Endothelial cell of umbilical vein (primary cell): ENCODE results near the gene CCNY. TPM values are rescaled to one million over a fixed set of nuclear protein-coding genes. Genes with fewer than 3 reads are reported as not detected.
A peak's percentile ranks its signal among the peaks of the same experiment; 100 is the strongest.

ENCODE experiments used
- BruUV-seq: library from RNA; stranded (reverse); fragments of 400-500 nt; replicated peaks from 2 replicates; lab custom pipeline; 2021; lab: Mats Ljungman, UMichigan
- CTCF ChIA-PET: fragments of 300-600, 350-600 bp; sonication (Branson Sonifier 250); formaldehyde crosslinking; loops from one replicate; lab custom pipeline; 2021; ENCODE audit warnings: antibody characterized with exemption, inconsistent platforms; lab: Charles Lee
- POLR2A ChIA-PET: fragments of 300-600, 350-600 bp; sonication (Branson Sonifier 250); formaldehyde crosslinking; loops from one replicate; lab custom pipeline; 2021; ENCODE audit warnings: antibody characterized with exemption, inconsistent platforms; lab: Charles Lee
- DNase-seq: peaks from one replicate; pipeline ENCODE4 v3.0.0-alpha.2; 2011; ENCODE audit warnings: low read depth, low spot score
- FAIRE-seq: peaks from 2 replicates; lab custom pipeline; 2011; peaks lifted over from hg19 to GRCh38; lab: Jason Lieb, UNC
- H2AFZ ChIP-seq: 2 replicates; pipeline ENCODE4 v1.6.0; 2012; ENCODE audit warnings: low read depth, low read length, control low read depth, inconsistent platforms
- H3K27ac ChIP-seq: 2 replicates; pipeline ENCODE4 v1.5.1; 2011; ENCODE audit warnings: low read depth, mild to moderate bottlenecking, control low read depth, low read length, moderate library complexity; ENCODE audit not compliant: insufficient read depth
- H3K27me3 ChIP-seq, 2 experiments: 2 replicates each; pipeline versions ENCODE4 v1.6.0 to v1.6.1; 2011; ENCODE audit warnings: low read length in 2 of 2, mixed read lengths in 1 of 2; ENCODE audit not compliant: control insufficient read depth in 2 of 2, insufficient read depth in 2 of 2
- H3K36me3 ChIP-seq, 2 experiments: 2 replicates in 1 of 2; 3 replicates in 1 of 2; pipeline ENCODE4 v1.5.1; 2011; ENCODE audit warnings: low read length in 2 of 2, mild to moderate bottlenecking in 1 of 2, moderate library complexity in 1 of 2; ENCODE audit not compliant: control insufficient read depth in 2 of 2, insufficient read depth in 2 of 2; ENCODE audit errors: extremely low read depth in 1 of 2
- H3K4me1 ChIP-seq: 3 replicates; pipeline ENCODE4 v1.5.1; 2011; ENCODE audit warnings: mild to moderate bottlenecking, low read length; ENCODE audit not compliant: control insufficient read depth, insufficient read depth; ENCODE audit errors: extremely low read depth
- H3K4me2 ChIP-seq: 2 replicates; pipeline ENCODE4 v1.6.1; 2011; ENCODE audit warnings: low read length, control low read depth, mixed read lengths; ENCODE audit not compliant: insufficient read depth
- H3K4me3 ChIP-seq, 3 experiments: fragments of 200-600 bp in 1 of 3; sonication (generic), shearing (Covaris generic) in 1 of 3; replicated peaks in 1 of 3; 2 replicates each; pipeline ENCODE4 v1.5.1; 2011 to 2016; ENCODE audit warnings: control low read depth in 3 of 3, low read length in 3 of 3, mild to moderate bottlenecking in 2 of 3, inconsistent platforms in 1 of 3, low read depth in 1 of 3, moderate library complexity in 1 of 3; ENCODE audit not compliant: insufficient read depth in 1 of 3
- H3K79me2 ChIP-seq: 2 replicates; pipeline ENCODE4 v1.6.0; 2012; ENCODE audit warnings: low read length, inconsistent platforms; ENCODE audit not compliant: control insufficient read depth, insufficient read depth
- H3K9ac ChIP-seq: replicated peaks from 2 replicates; pipeline ENCODE3; 2011; ENCODE audit warnings: low read length, control low read depth; ENCODE audit not compliant: insufficient read depth; ENCODE audit errors: extremely low read depth
- H3K9me1 ChIP-seq: replicated peaks from 3 replicates; pipeline ENCODE4 v1.6.0; 2011; ENCODE audit warnings: mild to moderate bottlenecking, low read length; ENCODE audit not compliant: control insufficient read depth, insufficient read depth; ENCODE audit errors: extremely low read depth
- H3K9me3 ChIP-seq: replicated peaks from 2 replicates; pipeline ENCODE4 v1.5.1; 2012; ENCODE audit warnings: low read length, inconsistent platforms; ENCODE audit not compliant: control insufficient read depth, insufficient read depth
- H4K20me1 ChIP-seq: replicated peaks from 2 replicates; pipeline ENCODE3; 2011; ENCODE audit warnings: mild to moderate bottlenecking, low read length; ENCODE audit not compliant: control insufficient read depth, insufficient read depth; ENCODE audit errors: extremely low read depth
- EZH2 ChIP-seq: IDR thresholded peaks from 2 replicates; pipeline ENCODE4 v1.6.1; 2012; ENCODE audit warnings: borderline replicate concordance, low read depth, mild to moderate bottlenecking, moderate library complexity, low read length, inconsistent platforms; ENCODE audit not compliant: severe bottlenecking
- FOS ChIP-seq: IDR thresholded peaks from 2 replicates; pipeline ENCODE4 v1.6.1; 2011; ENCODE audit warnings: mild to moderate bottlenecking, low read length, moderate library complexity, borderline replicate concordance; ENCODE audit not compliant: insufficient read depth
- GATA2 ChIP-seq: IDR thresholded peaks from 2 replicates; pipeline ENCODE4 v1.7.0; 2011; ENCODE audit warnings: low read depth, mild to moderate bottlenecking, moderate library complexity, mixed read lengths, low read length; ENCODE audit not compliant: insufficient read length, insufficient read depth
- JUN ChIP-seq: IDR thresholded peaks from 2 replicates; pipeline ENCODE4 v1.6.1; 2011; ENCODE audit warnings: borderline replicate concordance, low read depth; ENCODE audit not compliant: insufficient read length, insufficient read depth
- MYC ChIP-seq: IDR thresholded peaks from one replicate; pipeline ENCODE4 v1.6.1; 2011; ENCODE audit warnings: mild to moderate bottlenecking, low read depth, low read length
- POLR2A ChIP-seq: IDR thresholded peaks from 2 replicates; pipeline ENCODE4 v1.6.1; 2012; ENCODE audit warnings: low read depth, mild to moderate bottlenecking, control low read depth, low read length
- POLR2AphosphoS5 ChIP-seq: IDR thresholded peaks from 2 replicates; pipeline ENCODE4 v1.6.1; 2012; ENCODE audit warnings: low read depth, mild to moderate bottlenecking, control low read depth, low read length, moderate library complexity; ENCODE audit not compliant: insufficient read depth
- dilution Hi-C: fragments of 300-500 bp; cut with MboI; formaldehyde crosslinking; loops from one replicate; pipeline ENCODE4 v1.15.0; 2019; ENCODE audit warnings: low sequenced_read_pairs; ENCODE audit not compliant: extremely low pct_ligation_motif_present
- intact Hi-C: fragments of 100-400 bp; cut with micrococcal nuclease; formaldehyde crosslinking; loops from one replicate; pipeline ENCODE4 v1.10.0; 2022
- polyA plus RNA-seq, 4 experiments: library from polyadenylated mRNA; depleted of rRNA in 3 of 4; stranded (reverse) in 3 of 4; unstranded in 1 of 4; fragments of >200 nt; gene quantifications; 2 replicates each; pipeline versions ENCODE4 v1.2.1 to v1.2.3, GENCODE V29; 2011 to 2012; ENCODE audit warnings: missing spikeins in 1 of 4
- total RNA-seq: library from RNA; stranded (reverse); gene quantifications from 2 replicates; pipeline ENCODE4 v1.2.3, GENCODE V29; 2021
- TF ChIP-seq, protein P1 (sequence below): IDR thresholded peaks from 2 replicates; pipeline ENCODE4 v1.6.1; 2011; ENCODE audit not compliant: insufficient read depth, insufficient read length
- TF ChIP-seq, protein P2 (sequence below), 2 donors: IDR thresholded peaks; 1 replicate in 1 of 2; 2 replicates in 1 of 2; pipeline ENCODE4 v1.5.1; 2011; ENCODE audit warnings: low read length in 2 of 2, mild to moderate bottlenecking in 2 of 2, moderate library complexity in 2 of 2, control low read depth in 1 of 2, inconsistent platforms in 1 of 2, low read depth in 1 of 2; ENCODE audit not compliant: insufficient read depth in 1 of 2; ENCODE audit errors: extremely low read depth in 1 of 2

CCNY gene
- total and polyA plus RNA-seq, 2 donors (not counting 3 experiments of a cell fraction or from before 2014, with no cell fraction given), result 61.5 to 107 TPM

DNA sequence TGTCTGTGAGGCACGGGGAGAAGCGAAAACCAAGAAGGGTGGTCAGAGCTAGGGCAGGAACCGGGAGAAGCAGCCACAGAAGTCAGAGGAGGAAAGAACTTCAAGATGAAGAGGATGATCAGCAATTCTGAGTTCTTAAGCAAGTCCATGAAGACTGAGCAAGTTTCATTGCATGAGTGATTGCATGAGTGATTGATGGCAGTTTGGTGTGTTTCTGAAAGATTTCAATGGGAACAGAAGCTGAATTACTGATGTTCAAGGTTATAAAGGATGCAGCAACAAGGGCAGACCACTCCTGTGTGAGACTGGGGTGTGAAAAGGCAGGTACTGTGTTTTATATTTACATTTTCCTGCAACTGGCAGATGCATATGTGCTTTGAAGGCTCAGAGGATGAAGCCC is 35.4 kb downstream of the CCNY start:
- no peak for TF ChIP-seq POLR2AphosphoS5
- TF ChIP-seq EZH2, result no peak
- no peak for TF ChIP-seq MYC
- TF ChIP-seq POLR2A, result no peak
- TF ChIP-seq GATA2, result no peak
- no peak for TF ChIP-seq JUN
- TF ChIP-seq, protein P1, sequence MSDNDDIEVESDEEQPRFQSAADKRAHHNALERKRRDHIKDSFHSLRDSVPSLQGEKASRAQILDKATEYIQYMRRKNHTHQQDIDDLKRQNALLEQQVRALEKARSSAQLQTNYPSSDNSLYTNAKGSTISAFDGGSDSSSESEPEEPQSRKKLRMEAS, result no peak
- TF ChIP-seq FOS, result no peak
- TF ChIP-seq, protein P2, sequence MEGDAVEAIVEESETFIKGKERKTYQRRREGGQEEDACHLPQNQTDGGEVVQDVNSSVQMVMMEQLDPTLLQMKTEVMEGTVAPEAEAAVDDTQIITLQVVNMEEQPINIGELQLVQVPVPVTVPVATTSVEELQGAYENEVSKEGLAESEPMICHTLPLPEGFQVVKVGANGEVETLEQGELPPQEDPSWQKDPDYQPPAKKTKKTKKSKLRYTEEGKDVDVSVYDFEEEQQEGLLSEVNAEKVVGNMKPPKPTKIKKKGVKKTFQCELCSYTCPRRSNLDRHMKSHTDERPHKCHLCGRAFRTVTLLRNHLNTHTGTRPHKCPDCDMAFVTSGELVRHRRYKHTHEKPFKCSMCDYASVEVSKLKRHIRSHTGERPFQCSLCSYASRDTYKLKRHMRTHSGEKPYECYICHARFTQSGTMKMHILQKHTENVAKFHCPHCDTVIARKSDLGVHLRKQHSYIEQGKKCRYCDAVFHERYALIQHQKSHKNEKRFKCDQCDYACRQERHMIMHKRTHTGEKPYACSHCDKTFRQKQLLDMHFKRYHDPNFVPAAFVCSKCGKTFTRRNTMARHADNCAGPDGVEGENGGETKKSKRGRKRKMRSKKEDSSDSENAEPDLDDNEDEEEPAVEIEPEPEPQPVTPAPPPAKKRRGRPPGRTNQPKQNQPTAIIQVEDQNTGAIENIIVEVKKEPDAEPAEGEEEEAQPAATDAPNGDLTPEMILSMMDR (IDR thresholded peaks at IDR 0.05; ENCODE audit: extremely low read depth in 1 of 2, insufficient read depth in 1 of 2, low read depth in 1 of 2, low read length in 2 of 2), result no peak
- H3K4me2 ChIP-seq, result no peak overlapping the region

More for the DNA sequence above, 35.4 kb downstream of the CCNY start:
- no peaks in the 10 kb centered on the region for H3K9me3 ChIP-seq
- peaks cover 51% of the 10 kb centered on the region for H3K4me1 ChIP-seq
- peaks cover 95% of the 10 kb centered on the region for H3K79me2 ChIP-seq
- ChIA-PET POLR2A (no interaction called here), CTCF (interaction anchor here (1.1 to 1.2 kb wide), 2 partner anchors 13 to 15 kb away, joined by 3 to 5 read pairs; no protein-coding TSS in a partner anchor)
- H3K36me3 ChIP-seq, result no peaks in the 10 kb centered on the region
- H4K20me1 ChIP-seq, result no peaks in the 10 kb centered on the region
- dilution Hi-C loops, result no loop called here
- no peak overlapping the region for H2AFZ ChIP-seq
- peaks cover under 1% of the 10 kb centered on the region for H3K9me1 ChIP-seq
- BruUV-seq, result no TSS peak
- no peaks in the 10 kb centered on the region for H3K27me3 ChIP-seq
- peak overlapping the region; percentile 27 for H3K9ac ChIP-seq
- no peak overlapping the region for H3K4me3 ChIP-seq
- H3K27ac ChIP-seq, result peak overlapping the region; percentile 70
- no peak for FAIRE-seq
- intact Hi-C loops, result no loop called here
- DNase-seq, result no peak
